Measurements from ENCODE around the gene MED13L. TPM values are rescaled to one million over a fixed set of nuclear protein-coding genes. Genes with fewer than 3 reads are reported as not detected.

The MED13L gene
- total and polyA plus RNA-seq, 2 donors (not counting 1 experiment from before 2014, with no cell fraction given), result 56.5 to 97.3 TPM

DNA sequence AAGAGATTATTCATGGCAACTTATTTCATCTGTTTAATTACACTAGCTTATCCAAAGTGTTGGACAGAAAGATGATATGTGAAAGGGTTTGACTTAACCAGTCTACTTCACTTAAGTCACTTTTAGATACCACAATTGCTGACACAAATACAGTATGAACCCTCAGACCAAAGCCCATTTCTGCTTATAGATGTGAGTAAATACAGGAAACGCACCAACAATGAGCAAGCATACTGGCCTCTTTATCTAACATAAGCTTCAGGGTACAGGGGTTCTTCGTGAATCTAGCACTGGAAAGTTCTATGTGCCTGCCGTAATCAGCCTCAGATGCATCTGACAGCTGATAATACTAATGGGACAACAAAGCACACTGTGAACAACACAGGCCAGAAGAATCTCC is 209.6 kb downstream of the MED13L start:
- H3K27me3 ChIP-seq (ENCODE audit: control insufficient read depth, insufficient read depth, low read length), result no peaks in the 10 kb centered on the region
- H3K9me3 ChIP-seq (ENCODE audit: control insufficient read depth, insufficient read depth, low read depth, low read length), result no peaks in the 10 kb centered on the region
- TF ChIP-seq, protein P1, sequence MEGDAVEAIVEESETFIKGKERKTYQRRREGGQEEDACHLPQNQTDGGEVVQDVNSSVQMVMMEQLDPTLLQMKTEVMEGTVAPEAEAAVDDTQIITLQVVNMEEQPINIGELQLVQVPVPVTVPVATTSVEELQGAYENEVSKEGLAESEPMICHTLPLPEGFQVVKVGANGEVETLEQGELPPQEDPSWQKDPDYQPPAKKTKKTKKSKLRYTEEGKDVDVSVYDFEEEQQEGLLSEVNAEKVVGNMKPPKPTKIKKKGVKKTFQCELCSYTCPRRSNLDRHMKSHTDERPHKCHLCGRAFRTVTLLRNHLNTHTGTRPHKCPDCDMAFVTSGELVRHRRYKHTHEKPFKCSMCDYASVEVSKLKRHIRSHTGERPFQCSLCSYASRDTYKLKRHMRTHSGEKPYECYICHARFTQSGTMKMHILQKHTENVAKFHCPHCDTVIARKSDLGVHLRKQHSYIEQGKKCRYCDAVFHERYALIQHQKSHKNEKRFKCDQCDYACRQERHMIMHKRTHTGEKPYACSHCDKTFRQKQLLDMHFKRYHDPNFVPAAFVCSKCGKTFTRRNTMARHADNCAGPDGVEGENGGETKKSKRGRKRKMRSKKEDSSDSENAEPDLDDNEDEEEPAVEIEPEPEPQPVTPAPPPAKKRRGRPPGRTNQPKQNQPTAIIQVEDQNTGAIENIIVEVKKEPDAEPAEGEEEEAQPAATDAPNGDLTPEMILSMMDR (conservative IDR thresholded peaks at IDR 0.05 in 1 of 2, IDR thresholded peaks at IDR 0.05 in 1 of 2; ENCODE audit: low read depth in 1 of 2, low read length in 2 of 2), result no peak
- TF ChIP-seq EZH2 (IDR thresholded peaks at IDR 0.05; ENCODE audit: low read length, missing control alignments), result no peak
- no peaks in the 10 kb centered on the region for H4K20me1 ChIP-seq (ENCODE audit: control insufficient read depth, extremely low read depth, insufficient read depth, low read length)
- H3K4me2 ChIP-seq (ENCODE audit: extremely low read depth, insufficient read depth, low read length), result no peak overlapping the region
- no peak overlapping the region for H3K9ac ChIP-seq (ENCODE audit: insufficient read depth, low read length)
- DNase-seq (ENCODE audit: low read depth in 2 of 2), result no peak
- no peaks in the 10 kb centered on the region for H3K36me3 ChIP-seq (ENCODE audit: control insufficient read depth, insufficient read depth, low read length)
- H3K4me3 ChIP-seq (replicated peaks in 1 of 4; ENCODE audit: control extremely low read depth in 1 of 4, insufficient read depth in 1 of 4, low read depth in 3 of 4, low read length in 4 of 4), result no peak overlapping the region
- H3K4me1 ChIP-seq (ENCODE audit: control insufficient read depth, extremely low read depth, insufficient read depth, low read length), result peaks cover 3% of the 10 kb centered on the region
- no peak overlapping the region for H3K27ac ChIP-seq (ENCODE audit: insufficient read depth, low read length)
- peaks cover 43% of the 10 kb centered on the region for H3K79me2 ChIP-seq (ENCODE audit: control insufficient read depth, insufficient read depth, low read length)
- H2AFZ ChIP-seq (ENCODE audit: low read length), result no peak overlapping the region

DNA sequence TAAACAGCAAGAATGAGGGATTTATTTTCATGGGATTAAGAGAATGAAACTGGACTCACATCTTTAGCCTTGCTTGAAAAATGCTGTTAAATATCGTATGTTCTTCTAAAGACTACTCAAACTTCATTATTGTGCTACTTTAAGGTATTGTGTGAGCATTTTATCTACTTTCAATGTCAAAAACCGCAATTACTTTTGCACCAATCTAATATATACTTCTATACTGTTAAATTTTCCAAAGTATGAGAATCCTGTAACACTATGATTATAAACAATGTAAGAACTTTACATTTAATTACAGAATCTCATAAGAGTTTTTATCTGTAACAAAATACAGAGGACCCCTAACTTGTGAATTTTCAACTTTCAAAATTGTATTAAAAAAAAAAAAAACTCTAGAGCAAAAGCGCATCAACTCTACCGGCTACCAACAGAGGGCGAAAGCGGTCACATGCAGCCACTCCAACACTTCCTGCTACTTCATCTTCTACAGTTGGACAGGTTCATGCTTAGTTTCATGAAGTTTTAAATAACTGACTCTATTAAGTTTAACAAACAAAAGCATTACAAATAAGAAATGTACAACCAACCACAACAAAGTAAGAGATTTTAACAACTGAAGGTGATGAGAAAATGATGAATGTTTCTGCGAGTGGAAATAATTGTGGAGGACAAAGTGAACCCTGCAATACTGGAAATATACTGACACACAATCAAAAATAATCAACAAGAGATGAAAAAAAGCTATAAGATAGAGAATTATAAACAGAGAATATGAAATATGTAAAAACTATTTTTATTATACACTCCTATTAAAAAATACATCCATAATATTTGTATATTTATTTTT is 210.9 kb downstream of the MED13L start:
- no peak for TF ChIP-seq EZH2 (IDR thresholded peaks at IDR 0.05; ENCODE audit: low read length, missing control alignments)
- TF ChIP-seq, protein P1 (conservative IDR thresholded peaks at IDR 0.05 in 1 of 2, IDR thresholded peaks at IDR 0.05 in 1 of 2; ENCODE audit: low read depth in 1 of 2, low read length in 2 of 2), result peak; percentile 58 to 83

DNA sequence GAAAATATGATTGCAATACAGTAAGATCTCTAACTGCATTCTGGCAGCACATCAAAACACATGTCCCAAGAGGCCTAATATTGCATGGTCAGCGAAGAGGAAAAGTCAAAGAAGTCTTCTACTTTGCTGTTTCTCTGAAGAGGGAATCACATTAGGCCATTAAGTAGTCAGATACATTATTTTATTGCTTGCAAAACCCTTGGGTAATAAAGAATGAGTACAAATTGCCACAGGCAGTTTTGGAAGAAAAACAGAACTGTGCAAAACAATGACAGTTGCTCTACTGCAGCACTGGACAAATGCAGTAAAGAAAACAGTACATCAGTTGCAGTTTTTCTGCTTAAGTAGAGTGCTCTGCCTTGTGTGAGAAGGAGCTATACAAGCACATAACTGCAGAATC is 211.9 kb downstream of the MED13L start:
- Histone ChIP-seq H2AFZ (ENCODE audit: low read length) (no peak overlapping the region), H3K9ac (ENCODE audit: insufficient read depth, low read length) (no peak overlapping the region), H3K4me3 (replicated peaks in 1 of 4; ENCODE audit: control extremely low read depth in 1 of 4, insufficient read depth in 1 of 4, low read depth in 3 of 4, low read length in 4 of 4) (no peak overlapping the region), H3K27ac (ENCODE audit: insufficient read depth, low read length) (no peak overlapping the region), H3K9me3 (ENCODE audit: control insufficient read depth, insufficient read depth, low read depth, low read length) (no peaks in the 10 kb centered on the region), H3K79me2 (ENCODE audit: control insufficient read depth, insufficient read depth, low read length) (peaks cover 46% of the 10 kb centered on the region), H4K20me1 (ENCODE audit: control insufficient read depth, extremely low read depth, insufficient read depth, low read length) (no peaks in the 10 kb centered on the region), H3K36me3 (ENCODE audit: control insufficient read depth, insufficient read depth, low read length) (no peaks in the 10 kb centered on the region), H3K4me1 (ENCODE audit: control insufficient read depth, extremely low read depth, insufficient read depth, low read length) (peaks cover 3% of the 10 kb centered on the region), H3K4me2 (ENCODE audit: extremely low read depth, insufficient read depth, low read length) (no peak overlapping the region), H3K27me3 (ENCODE audit: control insufficient read depth, insufficient read depth, low read length) (no peaks in the 10 kb centered on the region)
- TF ChIP-seq, protein P1 (conservative IDR thresholded peaks at IDR 0.05 in 1 of 2, IDR thresholded peaks at IDR 0.05 in 1 of 2; ENCODE audit: low read depth in 1 of 2, low read length in 2 of 2), result no peak
- no peak for TF ChIP-seq EZH2 (IDR thresholded peaks at IDR 0.05; ENCODE audit: low read length, missing control alignments)
- DNase-seq (ENCODE audit: low read depth in 2 of 2), result peak in 1 of 2 donors; percentile 82

More for the DNA sequence above, 210.9 kb downstream of the MED13L start:
- H3K9me3 ChIP-seq (ENCODE audit: control insufficient read depth, insufficient read depth, low read depth, low read length), result no peaks in the 10 kb centered on the region
- H3K36me3 ChIP-seq (ENCODE audit: control insufficient read depth, insufficient read depth, low read length), result no peaks in the 10 kb centered on the region
- H4K20me1 ChIP-seq (ENCODE audit: control insufficient read depth, extremely low read depth, insufficient read depth, low read length), result no peaks in the 10 kb centered on the region
- H3K79me2 ChIP-seq (ENCODE audit: control insufficient read depth, insufficient read depth, low read length), result peaks cover 45% of the 10 kb centered on the region
- no peaks in the 10 kb centered on the region for H3K27me3 ChIP-seq (ENCODE audit: control insufficient read depth, insufficient read depth, low read length)
- no peak overlapping the region for H2AFZ ChIP-seq (ENCODE audit: low read length)
- peaks cover 3% of the 10 kb centered on the region for H3K4me1 ChIP-seq (ENCODE audit: control insufficient read depth, extremely low read depth, insufficient read depth, low read length)
- H3K27ac ChIP-seq (ENCODE audit: insufficient read depth, low read length), result no peak overlapping the region
- no peak overlapping the region for H3K4me2 ChIP-seq (ENCODE audit: extremely low read depth, insufficient read depth, low read length)
- no peak overlapping the region for H3K4me3 ChIP-seq (replicated peaks in 1 of 4; ENCODE audit: control extremely low read depth in 1 of 4, insufficient read depth in 1 of 4, low read depth in 3 of 4, low read length in 4 of 4)
- no peak overlapping the region for H3K9ac ChIP-seq (ENCODE audit: insufficient read depth, low read length)
- peak; percentile 37 to 56 for DNase-seq (ENCODE audit: low read depth in 2 of 2)
